SK-N-SH (cell line): Measurements from ENCODE around the gene ARL14. TPM values are rescaled to one million over a fixed set of nuclear protein-coding genes. Genes with fewer than 3 reads are reported as not detected.

ENCODE experiments used
- CTCF ChIA-PET: fragments of 300-600, 350-600 bp; formaldehyde crosslinking; extraction: SDS; loops from one replicate; lab custom pipeline; 2021; lab: Yijun Ruan, JAX
- POLR2A ChIA-PET: fragments of 350-600 bp; sonication (Branson Sonifier 250); formaldehyde crosslinking; extraction: SDS; loops from one replicate; lab custom pipeline; 2020; ENCODE audit warnings: antibody characterized with exemption, inconsistent platforms; lab: Yijun Ruan, JAX
- DNase-seq: peaks from one replicate; pipeline ENCODE4 v3.0.0; 2012
- H2AFZ ChIP-seq: fragments of 200-600 bp; sonication (generic); 2 replicates; pipeline ENCODE4 v1.8.1; 2016; ENCODE audit warnings: antibody characterized with exemption, mild to moderate bottlenecking, low read depth
- H3F3A ChIP-seq: fragments of 200-600 bp; sonication (generic); replicated peaks from 2 replicates; pipeline ENCODE3; 2016; ENCODE audit warnings: antibody characterized with exemption, mild to moderate bottlenecking; ENCODE audit not compliant: insufficient read depth
- H3K27ac ChIP-seq, 2 experiments: fragments of 200-500 bp in 1 of 2; fragments of 200-600 bp in 1 of 2; sonication (Bioruptor generic) in 1 of 2; sonication (generic), shearing (Covaris generic) in 1 of 2; 2 replicates each; pipeline versions ENCODE4 v1.5.1 to v1.6.1; 2014 to 2016; ENCODE audit warnings: low read depth in 2 of 2, inconsistent platforms in 1 of 2, low read length in 1 of 2, mild to moderate bottlenecking in 1 of 2, mixed read lengths in 1 of 2
- H3K27me3 ChIP-seq: fragments of 200-600 bp; sonication (generic), shearing (Covaris generic); 2 replicates; pipeline ENCODE4 v1.6.1; 2016; ENCODE audit warnings: mixed run types; ENCODE audit not compliant: insufficient read depth
- H3K36me3 ChIP-seq, 2 experiments: fragments of 200-500 bp in 1 of 2; fragments of 200-600 bp in 1 of 2; sonication (Bioruptor generic) in 1 of 2; sonication (generic) in 1 of 2; replicated peaks in 1 of 2; 2 replicates each; pipeline versions ENCODE3 to v1.5.1; 2014 to 2016; ENCODE audit warnings: low read length in 1 of 2, mild to moderate bottlenecking in 1 of 2; ENCODE audit not compliant: insufficient read depth in 2 of 2, control insufficient read depth in 1 of 2
- H3K4me1 ChIP-seq, 2 experiments: fragments of 200-500 bp in 1 of 2; fragments of 200-600 bp in 1 of 2; sonication (Bioruptor generic) in 1 of 2; sonication (generic), shearing (Covaris generic) in 1 of 2; 2 replicates each; pipeline versions ENCODE4 v1.5.1 to v1.6.1; 2014 to 2016; ENCODE audit warnings: low read depth in 1 of 2, low read length in 1 of 2, mixed run types in 1 of 2; ENCODE audit not compliant: insufficient read depth in 2 of 2, control insufficient read depth in 1 of 2
- H3K4me2 ChIP-seq: fragments of 200-600 bp; sonication (generic), shearing (Covaris generic); 2 replicates; pipeline ENCODE4 v1.6.1; 2017; ENCODE audit warnings: mixed run types
- H3K4me3 ChIP-seq, 2 experiments: fragments of 200-500 bp in 1 of 2; fragments of 200-600 bp in 1 of 2; sonication (Bioruptor generic) in 1 of 2; sonication (generic), shearing (Covaris generic) in 1 of 2; 2 replicates each; pipeline versions ENCODE4 v1.5.1 to v1.8.1; 2014 to 2016; ENCODE audit warnings: low read depth in 2 of 2, inconsistent platforms in 1 of 2, low read length in 1 of 2, mild to moderate bottlenecking in 1 of 2, mixed read lengths in 1 of 2, moderate library complexity in 1 of 2
- H3K79me2 ChIP-seq: fragments of 200-600 bp; sonication (generic); 2 replicates; pipeline ENCODE4 v1.8.1; 2017; ENCODE audit warnings: mild to moderate bottlenecking; ENCODE audit not compliant: insufficient read depth
- H3K9ac ChIP-seq: fragments of 200-600 bp; sonication (generic); 2 replicates; pipeline ENCODE4 v1.6.1; 2017; ENCODE audit warnings: mixed run types
- H3K9me2 ChIP-seq: fragments of 200-600 bp; sonication (generic); 2 replicates; pipeline ENCODE4 v1.6.1; 2017; ENCODE audit warnings: mixed run types
- H3K9me3 ChIP-seq: fragments of 200-600 bp; sonication (generic); 2 replicates; pipeline ENCODE4 v1.6.1; 2017; ENCODE audit warnings: mixed run types, mild to moderate bottlenecking, moderate library complexity
- H4K20me1 ChIP-seq: fragments of 200-600 bp; sonication (generic); 2 replicates; pipeline ENCODE4 v1.6.1; 2017; ENCODE audit warnings: mild to moderate bottlenecking, mixed run types; ENCODE audit not compliant: insufficient read depth
- ELF1 ChIP-seq: IDR thresholded peaks from 2 replicates; pipeline ENCODE4 v1.4.0; 2012
- EZH2phosphoT487 ChIP-seq: fragments of 200-600 bp; sonication (generic); IDR thresholded peaks from 2 replicates; pipeline ENCODE4 v1.6.1; 2017; ENCODE audit warnings: low read depth, mixed run types, mild to moderate bottlenecking, antibody characterized with exemption, moderate library complexity, borderline replicate concordance
- FOSL2 ChIP-seq: IDR thresholded peaks from 2 replicates; pipeline ENCODE4 v1.4.0; 2012; ENCODE audit warnings: low read depth, mild to moderate bottlenecking, moderate library complexity, borderline replicate concordance
- FOXM1 ChIP-seq: IDR thresholded peaks from 2 replicates; pipeline ENCODE4 v1.4.0; 2012; ENCODE audit warnings: low read depth, mild to moderate bottlenecking
- JUND ChIP-seq: IDR thresholded peaks from 2 replicates; pipeline ENCODE4 v1.4.0; 2012
- MXI1 ChIP-seq: IDR thresholded peaks from 2 replicates; pipeline ENCODE4 v1.6.1; 2012; ENCODE audit warnings: mild to moderate bottlenecking, low read depth, low read length, improper control_type of control experiment
- PBX3 ChIP-seq: IDR thresholded peaks from 2 replicates; pipeline ENCODE4; 2012
- POLR2AphosphoS5 ChIP-seq: IDR thresholded peaks from 2 replicates; pipeline ENCODE4 v1.6.1; 2012; ENCODE audit warnings: low read depth, low read length
- RAD21 ChIP-seq: IDR thresholded peaks from 2 replicates; pipeline ENCODE4 v1.6.1; 2012; ENCODE audit warnings: mild to moderate bottlenecking, low read length
- RCOR1 ChIP-seq: fragments of 150-350 bp; IDR thresholded peaks from 2 replicates; pipeline ENCODE4 v1.6.1; 2017; ENCODE audit warnings: antibody characterized with exemption, low read length
- RFX5 ChIP-seq: IDR thresholded peaks from 2 replicates; pipeline ENCODE4 v1.6.1; 2012; ENCODE audit warnings: mild to moderate bottlenecking, improper control_type of control experiment, low read length
- SIN3A ChIP-seq: IDR thresholded peaks from 2 replicates; pipeline ENCODE4 v1.6.1; 2012; ENCODE audit warnings: low read depth, mild to moderate bottlenecking, low read length, moderate library complexity, borderline replicate concordance
- TEAD4 ChIP-seq: IDR thresholded peaks from 2 replicates; pipeline ENCODE4 v1.4.0; 2012; ENCODE audit warnings: mild to moderate bottlenecking, borderline replicate concordance; ENCODE audit not compliant: insufficient read depth
- USF2 ChIP-seq: fragments of 150-350 bp; IDR thresholded peaks from 2 replicates; pipeline ENCODE4 v1.6.1; 2017; ENCODE audit warnings: antibody characterized with exemption, low read length, low read depth, borderline replicate concordance
- YY1 ChIP-seq: IDR thresholded peaks from 2 replicates; pipeline ENCODE4 v1.4.0; 2012; ENCODE audit warnings: low read depth, mild to moderate bottlenecking
- ZBTB33 ChIP-seq: IDR thresholded peaks from 2 replicates; pipeline ENCODE4 v1.4.0; 2012; ENCODE audit warnings: low read depth, borderline replicate concordance
- WGBS: methylation state at CpG from one replicate; pipeline ENCODE4 v1.1.6; 2017; ENCODE audit warnings: low lambda C conversion rate; 5-methylcytosine and 5-hydroxymethylcytosine counted together
- polyA plus RNA-seq, 3 experiments: library from polyadenylated mRNA; depleted of rRNA; stranded (reverse); fragments of >200 nt; gene quantifications; 2 replicates each; pipeline ENCODE4 v1.2.3, GENCODE V29; 2012

Gene ARL14
- polyA plus RNA-seq, 1 of the 3 experiments (the other 2 are of a cell fraction): not detected

- H4K20me1 ChIP-seq: no peaks in the 10 kb centered on the region
- H3K9me2 ChIP-seq: no peaks in the 10 kb centered on the region
- no peaks in the 10 kb centered on the region for H3F3A ChIP-seq
- no peak overlapping the region for H3K9ac ChIP-seq
- no peak overlapping the region for H3K4me2 ChIP-seq
- 25% methylated on average over 3 of the region's 8 CpGs for WGBS
- ChIA-PET CTCF (no interaction called here), POLR2A (no interaction called here)
- no peak for DNase-seq
- no peak overlapping the region for H3K27ac ChIP-seq
- no peak overlapping the region for H3K4me3 ChIP-seq
- peaks cover 0 to 5% of the 10 kb centered on the region in 2 experiments; a peak in 2 of 4 replicates for H3K4me1 ChIP-seq
- H3K27me3 ChIP-seq: no peaks in the 10 kb centered on the region
- no peaks in the 10 kb centered on the region for H3K79me2 ChIP-seq
- no peaks in the 10 kb centered on the region for H3K36me3 ChIP-seq
- no peaks in the 10 kb centered on the region for H3K9me3 ChIP-seq
- H2AFZ ChIP-seq: no peak overlapping the region
- TF ChIP-seq RAD21 (no peak), RFX5 (no peak), JUND (no peak)
Observed at GRCh38 chr3:160695003-160695402, 18.0 kb downstream of the ARL14 start.

- Histone ChIP-seq H3K4me1 (peaks cover 0 to 5% of the 10 kb centered on the region in 2 experiments; a peak in 2 of 4 replicates), H3K9me2 (no peaks in the 10 kb centered on the region), H3K9ac (no peak overlapping the region), H3K4me3 (no peak overlapping the region), H3K27ac (no peak overlapping the region), H3K9me3 (no peaks in the 10 kb centered on the region), H2AFZ (peak overlapping the region; percentile 66; the same call in 1 of the 2 replicates), H3F3A (no peaks in the 10 kb centered on the region), H3K4me2 (0 out of 2 replicates have a peak overlapping the region, but pooled peaks have one; percentile 27), H3K79me2 (no peaks in the 10 kb centered on the region), H4K20me1 (no peaks in the 10 kb centered on the region)
- 24% methylated on average over 2 of the region's 2 CpGs for WGBS
- ChIA-PET POLR2A (no interaction called here), CTCF (interaction anchor here (0.6 to 1.2 kb wide), 2 partner anchors 10 to 580 kb away, joined by 3 to 4 read pairs; no protein-coding TSS in a partner anchor)
- TF ChIP-seq RCOR1 (no peak), TEAD4 (no peak), MXI1 (no peak), FOXM1 (no peak), YY1 (no peak)
- TF ChIP-seq, all 33 proteins: peak for 0
- DNase-seq: no peak
- Histone ChIP-seq H3K36me3 (no peaks in the 10 kb centered on the region), H3K27me3 (no peaks in the 10 kb centered on the region)
Observed at GRCh38 chr3:160695915-160696327, 19.0 kb downstream of the ARL14 start.

- H3K9me2 ChIP-seq: no peaks in the 10 kb centered on the region
- H3K27ac ChIP-seq: peak overlapping the region in 1 of 2 experiments; percentile 22; a peak in 1 of 4 replicates
- no peak overlapping the region for H3K9ac ChIP-seq
Observed at GRCh38 chr3:160697637-160698380, 20.8 kb downstream of the ARL14 start.

More at GRCh38 chr3:160697637-160698380, 20.8 kb downstream of the ARL14 start:
- H3K4me3 ChIP-seq: no peak overlapping the region
- H2AFZ ChIP-seq: no peak overlapping the region
- TF ChIP-seq MXI1 (no peak), USF2 (no peak), SIN3A (no peak), RCOR1 (no peak), EZH2phosphoT487 (no peak), ZBTB33 (no peak), POLR2AphosphoS5 (no peak), FOSL2 (no peak), PBX3 (no peak), YY1 (no peak), RAD21 (no peak), FOXM1 (no peak), ELF1 (no peak)
- WGBS: 65% methylated on average over 1 of the region's 1 CpG
- H3K79me2 ChIP-seq: no peaks in the 10 kb centered on the region
- no peaks in the 10 kb centered on the region for H3K27me3 ChIP-seq
- H4K20me1 ChIP-seq: no peaks in the 10 kb centered on the region
- no peaks in the 10 kb centered on the region for H3K36me3 ChIP-seq
- no peaks in the 10 kb centered on the region for H3F3A ChIP-seq
- peaks cover 0 to 5% of the 10 kb centered on the region in 2 experiments; a peak in 2 of 4 replicates for H3K4me1 ChIP-seq
- no peak overlapping the region for H3K4me2 ChIP-seq
- ChIA-PET CTCF (interaction anchor here (1.2 to 2.0 kb wide), 4 partner anchors 10 to 244 kb away, joined by 3 to 6 read pairs (median 4); no protein-coding TSS in a partner anchor), POLR2A (no interaction called here)
- DNase-seq: no peak
- H3K9me3 ChIP-seq: no peaks in the 10 kb centered on the region
